Astrocyte (in vitro differentiated cells and primary cell): ENCODE measurements around the gene LRGUK.

Source experiments
- EZH2 ChIP-seq: IDR thresholded peaks from 2 replicates; pipeline ENCODE4 v1.6.1; 2012; ENCODE audit warnings: mild to moderate bottlenecking, low read length, inconsistent platforms; ENCODE audit not compliant: insufficient read depth
- TF ChIP-seq, protein P1 (sequence below): IDR thresholded peaks from 2 replicates; pipeline ENCODE4 v1.5.1; 2011; ENCODE audit warnings: low read depth, mild to moderate bottlenecking, inconsistent platforms, low read length, moderate library complexity; ENCODE audit not compliant: insufficient read depth

GRCh38 chr7:134210227-134210626 lies 83.1 kb downstream of the LRGUK start:
- TF ChIP-seq, protein P1, sequence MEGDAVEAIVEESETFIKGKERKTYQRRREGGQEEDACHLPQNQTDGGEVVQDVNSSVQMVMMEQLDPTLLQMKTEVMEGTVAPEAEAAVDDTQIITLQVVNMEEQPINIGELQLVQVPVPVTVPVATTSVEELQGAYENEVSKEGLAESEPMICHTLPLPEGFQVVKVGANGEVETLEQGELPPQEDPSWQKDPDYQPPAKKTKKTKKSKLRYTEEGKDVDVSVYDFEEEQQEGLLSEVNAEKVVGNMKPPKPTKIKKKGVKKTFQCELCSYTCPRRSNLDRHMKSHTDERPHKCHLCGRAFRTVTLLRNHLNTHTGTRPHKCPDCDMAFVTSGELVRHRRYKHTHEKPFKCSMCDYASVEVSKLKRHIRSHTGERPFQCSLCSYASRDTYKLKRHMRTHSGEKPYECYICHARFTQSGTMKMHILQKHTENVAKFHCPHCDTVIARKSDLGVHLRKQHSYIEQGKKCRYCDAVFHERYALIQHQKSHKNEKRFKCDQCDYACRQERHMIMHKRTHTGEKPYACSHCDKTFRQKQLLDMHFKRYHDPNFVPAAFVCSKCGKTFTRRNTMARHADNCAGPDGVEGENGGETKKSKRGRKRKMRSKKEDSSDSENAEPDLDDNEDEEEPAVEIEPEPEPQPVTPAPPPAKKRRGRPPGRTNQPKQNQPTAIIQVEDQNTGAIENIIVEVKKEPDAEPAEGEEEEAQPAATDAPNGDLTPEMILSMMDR = no peak
- TF ChIP-seq EZH2 = no peak
